Testis (tissue), 2 donors: Measurements from ENCODE around the gene GSTA4.

ENCODE experiments used
- POLR2A ChIP-seq: fragments of 450-650 bp; IDR thresholded peaks from one replicate; pipeline ENCODE4 v1.6.1; 2017; ENCODE audit warnings: antibody characterized with exemption, mild to moderate bottlenecking, moderate library complexity
- TF ChIP-seq, protein P1 (sequence below), 3 experiments: fragments of 450-650 bp in 2 of 3; fragments of 200-600 bp in 1 of 3; sonication (generic) in 1 of 3; IDR thresholded peaks; one replicate each; pipeline ENCODE4 v1.5.1; 2016 to 2019; ENCODE audit warnings: antibody characterized with exemption in 3 of 3, mild to moderate bottlenecking in 2 of 3, moderate library complexity in 1 of 3

DNA sequence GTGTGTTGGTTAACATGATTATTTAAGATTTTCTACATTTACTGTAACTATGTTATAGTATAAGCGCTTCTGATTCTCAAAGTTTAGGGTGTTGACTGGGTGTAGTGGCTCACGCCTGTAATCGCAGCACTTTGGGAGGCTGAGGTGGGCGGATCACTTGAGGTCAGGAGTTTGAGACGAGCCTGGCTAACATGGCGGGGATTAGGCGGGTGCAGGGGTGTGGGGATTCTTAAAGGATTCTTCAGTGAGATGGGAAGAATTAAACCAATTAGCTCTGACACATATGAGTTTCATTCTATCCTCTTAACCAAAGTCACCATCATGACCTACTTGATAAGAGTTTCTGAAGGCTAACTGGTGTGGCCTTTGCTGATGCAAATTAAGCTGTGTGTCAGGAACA lies 39.2 kb downstream of the GSTA4 start:
- no peak for TF ChIP-seq POLR2A
- TF ChIP-seq, protein P1, sequence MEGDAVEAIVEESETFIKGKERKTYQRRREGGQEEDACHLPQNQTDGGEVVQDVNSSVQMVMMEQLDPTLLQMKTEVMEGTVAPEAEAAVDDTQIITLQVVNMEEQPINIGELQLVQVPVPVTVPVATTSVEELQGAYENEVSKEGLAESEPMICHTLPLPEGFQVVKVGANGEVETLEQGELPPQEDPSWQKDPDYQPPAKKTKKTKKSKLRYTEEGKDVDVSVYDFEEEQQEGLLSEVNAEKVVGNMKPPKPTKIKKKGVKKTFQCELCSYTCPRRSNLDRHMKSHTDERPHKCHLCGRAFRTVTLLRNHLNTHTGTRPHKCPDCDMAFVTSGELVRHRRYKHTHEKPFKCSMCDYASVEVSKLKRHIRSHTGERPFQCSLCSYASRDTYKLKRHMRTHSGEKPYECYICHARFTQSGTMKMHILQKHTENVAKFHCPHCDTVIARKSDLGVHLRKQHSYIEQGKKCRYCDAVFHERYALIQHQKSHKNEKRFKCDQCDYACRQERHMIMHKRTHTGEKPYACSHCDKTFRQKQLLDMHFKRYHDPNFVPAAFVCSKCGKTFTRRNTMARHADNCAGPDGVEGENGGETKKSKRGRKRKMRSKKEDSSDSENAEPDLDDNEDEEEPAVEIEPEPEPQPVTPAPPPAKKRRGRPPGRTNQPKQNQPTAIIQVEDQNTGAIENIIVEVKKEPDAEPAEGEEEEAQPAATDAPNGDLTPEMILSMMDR (IDR thresholded peaks at IDR 0.05): no peak
